WTC11 (cell line): ENCODE data around the gene ARL15. TPM values are rescaled to one million over a fixed set of nuclear protein-coding genes. Genes with fewer than 3 reads are reported as not detected.

Experiments used
- ATAC-seq: fragments of 200-7000 bp; cut with Tn5 transposase; 2 replicates; pipeline ENCODE4 v1.10.0; 2021; ENCODE audit warnings: mild to moderate bottlenecking, moderate library complexity
- CTCF ChIA-PET: fragments of 300-600 bp; sonication (Branson Sonifier 250); formaldehyde crosslinking; loops from one replicate; lab custom pipeline; 2021; ENCODE audit warnings: antibody characterized with exemption; lab: Charles Lee
- POLR2A ChIA-PET: fragments of 350-600 bp; sonication (Branson Sonifier 250); formaldehyde crosslinking; loops from one replicate; lab custom pipeline; 2021; ENCODE audit warnings: antibody characterized with exemption; lab: Charles Lee
- DNase-seq: peaks from one replicate; pipeline ENCODE4 v3.0.0; 2021; ENCODE audit warnings: low spot score
- H3K27ac Mint-ChIP-seq: 2 replicates; pipeline ENCODE4 v1.8.0; 2021; ENCODE audit warnings: mixed read lengths
- H3K27me3 Mint-ChIP-seq: 2 replicates; pipeline ENCODE4 v1.8.0; 2021; ENCODE audit warnings: low read depth, mild to moderate bottlenecking, moderate library complexity, mixed read lengths
- H3K36me3 Mint-ChIP-seq: 2 replicates; pipeline ENCODE4 v1.8.0; 2021; ENCODE audit warnings: mixed read lengths
- H3K4me1 Mint-ChIP-seq: 2 replicates; pipeline ENCODE4 v1.8.0; 2022; ENCODE audit warnings: mixed read lengths
- H3K4me3 Mint-ChIP-seq: 2 replicates; pipeline ENCODE4 v1.8.0; 2021; ENCODE audit warnings: mild to moderate bottlenecking, moderate library complexity, mixed read lengths
- H3K9me3 Mint-ChIP-seq: 2 replicates; pipeline ENCODE4 v1.8.0; 2021; ENCODE audit warnings: mixed read lengths
- CREB1 ChIP-seq: sonication (generic); formaldehyde crosslinking; IDR thresholded peaks from 2 replicates; pipeline ENCODE4 v1.8.0; 2023; ENCODE audit warnings: mild to moderate bottlenecking, missing genetic modification reagents
- GRHL2 ChIP-seq: fragments of 250-450 bp; sonication (Bioruptor Pico); IDR thresholded peaks from 2 replicates; pipeline ENCODE4 v1.8.0; 2022; ENCODE audit warnings: mild to moderate bottlenecking, moderate library complexity; ENCODE audit not compliant: insufficient replicate concordance, severe bottlenecking
- JUN ChIP-seq: sonication (generic); formaldehyde crosslinking; IDR thresholded peaks from 2 replicates; pipeline ENCODE4 v1.8.0; 2023; ENCODE audit warnings: mild to moderate bottlenecking, missing genetic modification reagents
- NR2C2 ChIP-seq: sonication (generic); formaldehyde crosslinking; IDR thresholded peaks from 2 replicates; pipeline ENCODE4 v1.8.0; 2022; ENCODE audit warnings: mild to moderate bottlenecking, missing genetic modification reagents
- RELA ChIP-seq: sonication (generic); formaldehyde crosslinking; IDR thresholded peaks from 2 replicates; pipeline ENCODE4 v1.8.1; 2022; ENCODE audit warnings: missing genetic modification reagents, mild to moderate bottlenecking, borderline replicate concordance
- SMAD3 ChIP-seq: sonication (generic); formaldehyde crosslinking; IDR thresholded peaks from 2 replicates; pipeline ENCODE4 v1.8.0; 2022; ENCODE audit warnings: missing genetic modification reagents, mild to moderate bottlenecking, borderline replicate concordance
- TP53 ChIP-seq: sonication (generic); formaldehyde crosslinking; IDR thresholded peaks from 2 replicates; pipeline ENCODE4 v1.8.1; 2023; ENCODE audit warnings: mild to moderate bottlenecking, missing genetic modification reagents
- ZNF121 ChIP-seq: sonication (generic); formaldehyde crosslinking; IDR thresholded peaks from 2 replicates; pipeline ENCODE4 v1.8.0; 2023; ENCODE audit warnings: missing genetic modification reagents
- ZNF138 ChIP-seq: sonication (generic); formaldehyde crosslinking; conservative IDR thresholded peaks from 2 replicates; pipeline ENCODE4 v1.8.1; 2022; ENCODE audit warnings: mild to moderate bottlenecking, moderate library complexity, missing genetic modification reagents
- total RNA-seq: library from RNA; stranded (reverse); gene quantifications from 3 replicates; pipeline ENCODE4 v1.2.3, GENCODE V29; 2021
- TF ChIP-seq, protein P1 (sequence below): sonication (generic); formaldehyde crosslinking; IDR thresholded peaks from 2 replicates; pipeline ENCODE4 v1.8.0; 2022; ENCODE audit warnings: mild to moderate bottlenecking, missing genetic modification reagents
- TF ChIP-seq, protein P2 (sequence below): sonication (generic); formaldehyde crosslinking; IDR thresholded peaks from 2 replicates; pipeline ENCODE4 v1.8.0; 2022; ENCODE audit warnings: missing genetic modification reagents
- TF ChIP-seq, protein P3 (sequence below): sonication (generic); formaldehyde crosslinking; IDR thresholded peaks from 2 replicates; pipeline ENCODE4 v1.8.1; 2023; ENCODE audit warnings: mild to moderate bottlenecking, missing genetic modification reagents, borderline replicate concordance
- TF ChIP-seq, protein P4 (sequence below): sonication (generic); formaldehyde crosslinking; conservative IDR thresholded peaks from 2 replicates; pipeline ENCODE4 v1.8.1; 2023; ENCODE audit warnings: mild to moderate bottlenecking, low read depth, missing genetic modification reagents, moderate library complexity
- TF ChIP-seq, protein P5 (sequence below): sonication (generic); formaldehyde crosslinking; IDR thresholded peaks from 2 replicates; pipeline ENCODE4 v1.8.1; 2022; ENCODE audit warnings: missing genetic modification reagents, borderline replicate concordance

Gene ARL15
- total RNA-seq, 1 experiment from 2014 or later = 20.1 TPM

DNA sequence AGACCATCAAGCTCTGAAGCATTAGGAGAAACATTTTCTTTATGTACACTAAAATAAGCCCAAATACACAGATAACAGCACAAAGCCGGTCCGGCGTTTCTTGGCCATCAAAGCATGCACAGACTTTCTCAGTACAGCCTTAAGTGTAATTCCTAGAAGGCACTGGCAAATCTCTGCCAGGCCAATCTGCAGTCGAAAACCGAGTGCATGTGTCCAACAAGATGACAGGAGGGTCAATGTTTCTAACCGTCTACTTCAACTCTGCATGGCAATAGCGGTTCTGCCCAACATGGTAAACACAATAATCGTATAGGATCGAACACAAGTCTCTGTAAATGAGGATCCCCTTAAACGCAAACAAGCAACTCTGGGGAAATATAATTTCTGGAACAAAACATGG, 1.1 kb downstream of the ARL15 start (continued):
- TF ChIP-seq, protein P1, sequence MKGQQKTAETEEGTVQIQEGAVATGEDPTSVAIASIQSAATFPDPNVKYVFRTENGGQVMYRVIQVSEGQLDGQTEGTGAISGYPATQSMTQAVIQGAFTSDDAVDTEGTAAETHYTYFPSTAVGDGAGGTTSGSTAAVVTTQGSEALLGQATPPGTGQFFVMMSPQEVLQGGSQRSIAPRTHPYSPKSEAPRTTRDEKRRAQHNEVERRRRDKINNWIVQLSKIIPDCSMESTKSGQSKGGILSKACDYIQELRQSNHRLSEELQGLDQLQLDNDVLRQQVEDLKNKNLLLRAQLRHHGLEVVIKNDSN (CRISPR knock-in tag) = no peak
- no peak for TF ChIP-seq NR2C2 (CRISPR knock-in tag)
- TF ChIP-seq, all 79 proteins: peak for 0

DNA sequence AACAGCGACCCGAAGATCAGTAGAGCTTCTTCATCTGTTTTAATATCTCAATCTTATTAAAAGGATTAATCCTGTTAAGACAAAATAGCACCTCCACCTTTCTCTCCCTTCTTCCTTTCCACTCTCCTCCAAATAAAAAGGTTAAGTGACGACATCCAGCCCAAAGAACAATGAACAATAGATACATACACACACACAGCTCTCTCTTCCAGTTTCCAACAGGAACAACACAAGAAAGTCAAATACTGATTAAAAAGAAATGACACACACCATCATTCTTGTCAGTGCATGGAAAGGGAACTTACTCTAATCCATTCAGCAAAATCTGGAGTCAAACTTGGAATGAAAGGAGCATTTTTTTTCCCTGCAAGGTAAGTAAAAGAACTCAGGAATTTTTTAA, 2.8 kb downstream of the ARL15 start:
- H3K4me3 Mint-ChIP-seq = no peak overlapping the region
- ChIA-PET POLR2A (no interaction called here), CTCF (interaction anchor here (2.8 kb wide), 1 partner anchor 64 kb away, joined by 9 read pairs; no protein-coding TSS in a partner anchor)

DNA sequence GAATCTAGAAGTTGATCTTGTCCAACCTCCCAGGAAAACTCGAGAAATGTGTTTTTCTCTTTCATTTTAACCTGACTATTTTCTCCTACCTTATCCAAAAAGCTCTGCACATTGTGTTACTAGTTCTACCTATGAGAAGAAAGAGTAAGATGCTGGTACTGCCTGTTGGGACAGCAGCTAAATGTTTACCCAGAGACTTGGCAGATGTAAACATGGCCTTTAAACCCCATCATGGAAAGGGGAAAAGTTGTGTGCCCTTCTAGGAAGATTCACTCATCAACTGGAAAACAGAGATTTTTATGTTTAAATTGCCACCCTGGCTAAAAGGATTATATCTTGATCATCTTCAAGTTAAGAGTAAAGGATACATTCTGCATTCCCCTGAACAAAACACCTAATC, 3.5 kb downstream of the ARL15 start:
- H3K4me1 Mint-ChIP-seq = peaks cover 57% of the 10 kb centered on the region
- no peak overlapping the region for H3K4me3 Mint-ChIP-seq
- H3K36me3 Mint-ChIP-seq = no peaks in the 10 kb centered on the region
- peaks cover 3% of the 10 kb centered on the region; the same call in 1 of the 2 replicates for H3K27me3 Mint-ChIP-seq
- ATAC-seq (no peak), DNase-seq (no peak)
- no peak for TF ChIP-seq TP53 (CRISPR knock-in tag)
- TF ChIP-seq, protein P2, sequence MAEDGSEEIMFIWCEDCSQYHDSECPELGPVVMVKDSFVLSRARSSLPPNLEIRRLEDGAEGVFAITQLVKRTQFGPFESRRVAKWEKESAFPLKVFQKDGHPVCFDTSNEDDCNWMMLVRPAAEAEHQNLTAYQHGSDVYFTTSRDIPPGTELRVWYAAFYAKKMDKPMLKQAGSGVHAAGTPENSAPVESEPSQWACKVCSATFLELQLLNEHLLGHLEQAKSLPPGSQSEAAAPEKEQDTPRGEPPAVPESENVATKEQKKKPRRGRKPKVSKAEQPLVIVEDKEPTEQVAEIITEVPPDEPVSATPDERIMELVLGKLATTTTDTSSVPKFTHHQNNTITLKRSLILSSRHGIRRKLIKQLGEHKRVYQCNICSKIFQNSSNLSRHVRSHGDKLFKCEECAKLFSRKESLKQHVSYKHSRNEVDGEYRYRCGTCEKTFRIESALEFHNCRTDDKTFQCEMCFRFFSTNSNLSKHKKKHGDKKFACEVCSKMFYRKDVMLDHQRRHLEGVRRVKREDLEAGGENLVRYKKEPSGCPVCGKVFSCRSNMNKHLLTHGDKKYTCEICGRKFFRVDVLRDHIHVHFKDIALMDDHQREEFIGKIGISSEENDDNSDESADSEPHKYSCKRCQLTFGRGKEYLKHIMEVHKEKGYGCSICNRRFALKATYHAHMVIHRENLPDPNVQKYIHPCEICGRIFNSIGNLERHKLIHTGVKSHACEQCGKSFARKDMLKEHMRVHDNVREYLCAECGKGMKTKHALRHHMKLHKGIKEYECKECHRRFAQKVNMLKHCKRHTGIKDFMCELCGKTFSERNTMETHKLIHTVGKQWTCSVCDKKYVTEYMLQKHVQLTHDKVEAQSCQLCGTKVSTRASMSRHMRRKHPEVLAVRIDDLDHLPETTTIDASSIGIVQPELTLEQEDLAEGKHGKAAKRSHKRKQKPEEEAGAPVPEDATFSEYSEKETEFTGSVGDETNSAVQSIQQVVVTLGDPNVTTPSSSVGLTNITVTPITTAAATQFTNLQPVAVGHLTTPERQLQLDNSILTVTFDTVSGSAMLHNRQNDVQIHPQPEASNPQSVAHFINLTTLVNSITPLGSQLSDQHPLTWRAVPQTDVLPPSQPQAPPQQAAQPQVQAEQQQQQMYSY = no peak
- H3K9me3 Mint-ChIP-seq = no peaks in the 10 kb centered on the region
- no peak overlapping the region for H3K27ac Mint-ChIP-seq
- CTCF ChIA-PET = interaction anchor here (2.8 kb wide), 1 partner anchor 63 kb away, joined by 9 read pairs; no protein-coding TSS in a partner anchor
- POLR2A ChIA-PET = no interaction called here

More for the DNA sequence above, 2.8 kb downstream of the ARL15 start:
- H3K36me3 Mint-ChIP-seq = no peaks in the 10 kb centered on the region
- H3K4me1 Mint-ChIP-seq = peaks cover 59% of the 10 kb centered on the region
- DNase-seq = no peak
- H3K27ac Mint-ChIP-seq = no peak overlapping the region
- no peaks in the 10 kb centered on the region for H3K9me3 Mint-ChIP-seq
- ATAC-seq = no peak
- TF ChIP-seq ZNF138 (CRISPR knock-in tag) = no peak
- peaks cover 9% of the 10 kb centered on the region for H3K27me3 Mint-ChIP-seq

DNA sequence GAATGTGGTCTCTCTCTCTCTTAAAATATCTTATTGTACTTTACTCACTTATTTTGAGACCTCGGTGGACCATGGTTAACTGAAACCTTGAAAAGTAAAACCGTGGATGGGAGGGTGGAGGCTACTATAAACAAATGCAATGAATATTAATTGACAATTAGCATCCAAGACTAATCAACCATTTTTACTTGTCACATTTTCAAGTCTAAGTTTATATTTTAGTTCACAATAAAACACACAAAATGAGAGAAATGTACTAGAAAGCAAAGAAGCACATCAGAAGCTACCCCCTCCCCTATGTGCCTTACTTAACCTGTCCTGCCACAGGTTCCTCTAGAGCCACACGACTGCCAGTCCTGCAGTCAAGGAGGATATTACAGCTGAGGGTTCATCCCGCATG, 4.6 kb downstream of the ARL15 start:
- ATAC-seq = no peak
- DNase-seq = no peak
- Mint-ChIP-seq H3K27ac (no peak overlapping the region), H3K4me1 (peaks cover 58% of the 10 kb centered on the region), H3K36me3 (no peaks in the 10 kb centered on the region), H3K4me3 (no peak overlapping the region), H3K27me3 (peaks cover 3% of the 10 kb centered on the region; the same call in 1 of the 2 replicates), H3K9me3 (no peaks in the 10 kb centered on the region)
- TF ChIP-seq RELA (CRISPR knock-in tag) = no peak
- ChIA-PET CTCF (interaction anchor here (0.6 to 1.8 kb wide), 3 partner anchors 9 to 77 kb away, joined by 3 to 5 read pairs (median 3); no protein-coding TSS in a partner anchor), POLR2A (no interaction called here)

DNA sequence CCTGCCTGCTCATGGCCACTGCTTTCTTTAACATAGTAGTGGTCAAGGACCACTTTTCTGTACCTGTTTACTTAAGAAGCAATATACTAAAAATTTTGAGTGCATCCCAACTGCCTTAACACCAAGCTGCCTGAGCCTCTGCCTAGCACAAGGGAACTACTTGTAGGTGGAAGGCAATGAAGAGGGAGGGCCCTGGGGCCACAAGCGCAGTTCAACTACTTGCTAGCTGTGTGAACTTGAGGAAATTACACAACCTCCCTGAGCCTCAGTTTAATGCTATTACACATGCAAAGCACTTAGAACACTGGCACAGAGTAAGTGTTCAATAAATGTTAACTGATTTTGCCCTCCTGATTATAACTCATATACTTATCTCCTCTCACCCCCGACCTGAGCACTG, 6.3 kb downstream of the ARL15 start:
- ATAC-seq = peak; percentile 50
- DNase-seq = no peak
- Mint-ChIP-seq H3K4me1 (peaks cover 52% of the 10 kb centered on the region), H3K9me3 (no peaks in the 10 kb centered on the region), H3K27ac (no peak overlapping the region), H3K4me3 (no peak overlapping the region), H3K27me3 (peaks cover under 1% of the 10 kb centered on the region; the same call in 1 of the 2 replicates), H3K36me3 (no peaks in the 10 kb centered on the region)
- ChIA-PET POLR2A (no interaction called here), CTCF (no interaction called here)
- TF ChIP-seq, protein P3, sequence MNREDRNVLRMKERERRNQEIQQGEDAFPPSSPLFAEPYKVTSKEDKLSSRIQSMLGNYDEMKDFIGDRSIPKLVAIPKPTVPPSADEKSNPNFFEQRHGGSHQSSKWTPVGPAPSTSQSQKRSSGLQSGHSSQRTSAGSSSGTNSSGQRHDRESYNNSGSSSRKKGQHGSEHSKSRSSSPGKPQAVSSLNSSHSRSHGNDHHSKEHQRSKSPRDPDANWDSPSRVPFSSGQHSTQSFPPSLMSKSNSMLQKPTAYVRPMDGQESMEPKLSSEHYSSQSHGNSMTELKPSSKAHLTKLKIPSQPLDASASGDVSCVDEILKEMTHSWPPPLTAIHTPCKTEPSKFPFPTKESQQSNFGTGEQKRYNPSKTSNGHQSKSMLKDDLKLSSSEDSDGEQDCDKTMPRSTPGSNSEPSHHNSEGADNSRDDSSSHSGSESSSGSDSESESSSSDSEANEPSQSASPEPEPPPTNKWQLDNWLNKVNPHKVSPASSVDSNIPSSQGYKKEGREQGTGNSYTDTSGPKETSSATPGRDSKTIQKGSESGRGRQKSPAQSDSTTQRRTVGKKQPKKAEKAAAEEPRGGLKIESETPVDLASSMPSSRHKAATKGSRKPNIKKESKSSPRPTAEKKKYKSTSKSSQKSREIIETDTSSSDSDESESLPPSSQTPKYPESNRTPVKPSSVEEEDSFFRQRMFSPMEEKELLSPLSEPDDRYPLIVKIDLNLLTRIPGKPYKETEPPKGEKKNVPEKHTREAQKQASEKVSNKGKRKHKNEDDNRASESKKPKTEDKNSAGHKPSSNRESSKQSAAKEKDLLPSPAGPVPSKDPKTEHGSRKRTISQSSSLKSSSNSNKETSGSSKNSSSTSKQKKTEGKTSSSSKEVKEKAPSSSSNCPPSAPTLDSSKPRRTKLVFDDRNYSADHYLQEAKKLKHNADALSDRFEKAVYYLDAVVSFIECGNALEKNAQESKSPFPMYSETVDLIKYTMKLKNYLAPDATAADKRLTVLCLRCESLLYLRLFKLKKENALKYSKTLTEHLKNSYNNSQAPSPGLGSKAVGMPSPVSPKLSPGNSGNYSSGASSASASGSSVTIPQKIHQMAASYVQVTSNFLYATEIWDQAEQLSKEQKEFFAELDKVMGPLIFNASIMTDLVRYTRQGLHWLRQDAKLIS (CRISPR knock-in tag) = no peak
- TF ChIP-seq GRHL2 = no peak
- TF ChIP-seq JUN (CRISPR knock-in tag) = no peak
- TF ChIP-seq CREB1 (CRISPR knock-in tag) = no peak
- TF ChIP-seq SMAD3 (CRISPR knock-in tag) = no peak
- TF ChIP-seq ZNF121 (CRISPR knock-in tag) = no peak
- TF ChIP-seq, protein P4, sequence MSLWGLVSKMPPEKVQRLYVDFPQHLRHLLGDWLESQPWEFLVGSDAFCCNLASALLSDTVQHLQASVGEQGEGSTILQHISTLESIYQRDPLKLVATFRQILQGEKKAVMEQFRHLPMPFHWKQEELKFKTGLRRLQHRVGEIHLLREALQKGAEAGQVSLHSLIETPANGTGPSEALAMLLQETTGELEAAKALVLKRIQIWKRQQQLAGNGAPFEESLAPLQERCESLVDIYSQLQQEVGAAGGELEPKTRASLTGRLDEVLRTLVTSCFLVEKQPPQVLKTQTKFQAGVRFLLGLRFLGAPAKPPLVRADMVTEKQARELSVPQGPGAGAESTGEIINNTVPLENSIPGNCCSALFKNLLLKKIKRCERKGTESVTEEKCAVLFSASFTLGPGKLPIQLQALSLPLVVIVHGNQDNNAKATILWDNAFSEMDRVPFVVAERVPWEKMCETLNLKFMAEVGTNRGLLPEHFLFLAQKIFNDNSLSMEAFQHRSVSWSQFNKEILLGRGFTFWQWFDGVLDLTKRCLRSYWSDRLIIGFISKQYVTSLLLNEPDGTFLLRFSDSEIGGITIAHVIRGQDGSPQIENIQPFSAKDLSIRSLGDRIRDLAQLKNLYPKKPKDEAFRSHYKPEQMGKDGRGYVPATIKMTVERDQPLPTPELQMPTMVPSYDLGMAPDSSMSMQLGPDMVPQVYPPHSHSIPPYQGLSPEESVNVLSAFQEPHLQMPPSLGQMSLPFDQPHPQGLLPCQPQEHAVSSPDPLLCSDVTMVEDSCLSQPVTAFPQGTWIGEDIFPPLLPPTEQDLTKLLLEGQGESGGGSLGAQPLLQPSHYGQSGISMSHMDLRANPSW = no peak
- TF ChIP-seq, protein P5, sequence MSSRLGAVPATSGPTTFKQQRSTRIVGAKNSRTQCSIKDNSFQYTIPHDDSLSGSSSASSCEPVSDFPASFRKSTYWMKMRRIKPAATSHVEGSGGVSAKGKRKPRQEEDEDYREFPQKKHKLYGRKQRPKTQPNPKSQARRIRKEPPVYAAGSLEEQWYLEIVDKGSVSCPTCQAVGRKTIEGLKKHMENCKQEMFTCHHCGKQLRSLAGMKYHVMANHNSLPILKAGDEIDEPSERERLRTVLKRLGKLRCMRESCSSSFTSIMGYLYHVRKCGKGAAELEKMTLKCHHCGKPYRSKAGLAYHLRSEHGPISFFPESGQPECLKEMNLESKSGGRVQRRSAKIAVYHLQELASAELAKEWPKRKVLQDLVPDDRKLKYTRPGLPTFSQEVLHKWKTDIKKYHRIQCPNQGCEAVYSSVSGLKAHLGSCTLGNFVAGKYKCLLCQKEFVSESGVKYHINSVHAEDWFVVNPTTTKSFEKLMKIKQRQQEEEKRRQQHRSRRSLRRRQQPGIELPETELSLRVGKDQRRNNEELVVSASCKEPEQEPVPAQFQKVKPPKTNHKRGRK (CRISPR knock-in tag) = no peak
